PFSK-1 (cell line): ENCODE measurements around the gene FXYD1.

Experiments used
- FOXP2 ChIP-seq: optimal IDR thresholded peaks from 2 replicates; pipeline ENCODE3; 2011; ENCODE audit warnings: borderline replicate concordance, control low read depth, inconsistent platforms; ENCODE audit not compliant: insufficient read depth; ENCODE audit errors: extremely low read length, extremely low read depth
- POLR2AphosphoS5 ChIP-seq: IDR thresholded peaks from 2 replicates; pipeline ENCODE4 v1.6.1; 2012; ENCODE audit warnings: low read depth, mild to moderate bottlenecking, control low read depth, low read length, moderate library complexity
- REST ChIP-seq, 2 experiments: IDR thresholded peaks; 2 replicates each; pipeline versions ENCODE4 v1.6.1 to v1.8.0; 2011 to 2012; ENCODE audit warnings: low read depth in 2 of 2, low read length in 2 of 2, control low read depth in 1 of 2, inconsistent platforms in 1 of 2, mild to moderate bottlenecking in 1 of 2, moderate library complexity in 1 of 2; ENCODE audit not compliant: insufficient read depth in 1 of 2
- SIN3A ChIP-seq: IDR thresholded peaks from 2 replicates; pipeline ENCODE4 v1.6.1; 2012; ENCODE audit warnings: mild to moderate bottlenecking, low read length, moderate library complexity, borderline replicate concordance; ENCODE audit not compliant: insufficient read depth
- TAF1 ChIP-seq: IDR thresholded peaks from 2 replicates; pipeline ENCODE4 v1.6.1; 2012; ENCODE audit warnings: low read length, control low read depth, borderline replicate concordance; ENCODE audit not compliant: insufficient read depth

The FXYD1 gene

GRCh38 chr19:35174226-35174625, 35.6 kb downstream of the FXYD1 start:
- TF ChIP-seq REST (IDR thresholded peaks at IDR 0.05; ENCODE audit: insufficient read depth in 1 of 2, low read depth in 2 of 2, low read length in 2 of 2) (no peak), SIN3A (no peak), FOXP2 (no peak), TAF1 (no peak), POLR2AphosphoS5 (no peak)

GRCh38 chr19:35176181-35176570, 37.6 kb downstream of the FXYD1 start:
- TF ChIP-seq REST (IDR thresholded peaks at IDR 0.05; ENCODE audit: insufficient read depth in 1 of 2, low read depth in 2 of 2, low read length in 2 of 2): no peak
- no peak for TF ChIP-seq TAF1
- TF ChIP-seq POLR2AphosphoS5: no peak
- no peak for TF ChIP-seq FOXP2
- no peak for TF ChIP-seq SIN3A

GRCh38 chr19:35177377-35178274, 39.0 kb downstream of the FXYD1 start:
- TF ChIP-seq POLR2AphosphoS5 (no peak), REST (IDR thresholded peaks at IDR 0.05; ENCODE audit: insufficient read depth in 1 of 2, low read depth in 2 of 2, low read length in 2 of 2) (no peak), FOXP2 (no peak), TAF1 (no peak)

GRCh38 chr19:35178701-35179100, 40.1 kb downstream of the FXYD1 start:
- TF ChIP-seq POLR2AphosphoS5 (no peak), FOXP2 (no peak), SIN3A (no peak), REST (IDR thresholded peaks at IDR 0.05; ENCODE audit: insufficient read depth in 1 of 2, low read depth in 2 of 2, low read length in 2 of 2) (no peak), TAF1 (no peak)
